NCI-H2029 (cell line): Measurements from ENCODE around the gene SMG9.
"Not testable (repeated sequence)": the region's sequence is repeated elsewhere in the genome, so short reads cannot be mapped to it uniquely, and the experiment has no call there.

ENCODE experiments used
- DNase-seq: peaks from one replicate; lab custom pipeline; 2025; lab: John Stamatoyannopoulos, UW

SMG9 gene

DNA sequence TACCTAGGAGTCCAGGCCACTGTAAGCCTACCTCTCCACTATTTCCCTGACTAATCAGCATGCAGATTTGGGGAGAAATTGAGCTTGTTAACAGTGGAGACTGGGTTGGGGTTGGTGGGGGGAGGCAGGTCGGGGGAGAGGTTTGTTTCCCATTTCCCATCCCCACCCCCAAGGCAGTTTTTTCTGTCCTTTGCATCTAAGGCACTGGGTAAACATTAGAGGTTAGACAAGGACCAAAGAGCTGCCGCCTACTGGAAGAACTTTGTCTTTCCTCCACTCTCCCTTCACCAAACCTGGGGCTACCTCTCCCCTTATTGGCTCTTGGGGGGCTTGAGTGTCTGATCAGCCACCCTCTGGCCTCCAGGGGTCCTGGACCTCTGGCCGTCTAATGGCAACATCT, 25.1 kb upstream of the SMG9 start:
- DNase-seq = no peak

DNA sequence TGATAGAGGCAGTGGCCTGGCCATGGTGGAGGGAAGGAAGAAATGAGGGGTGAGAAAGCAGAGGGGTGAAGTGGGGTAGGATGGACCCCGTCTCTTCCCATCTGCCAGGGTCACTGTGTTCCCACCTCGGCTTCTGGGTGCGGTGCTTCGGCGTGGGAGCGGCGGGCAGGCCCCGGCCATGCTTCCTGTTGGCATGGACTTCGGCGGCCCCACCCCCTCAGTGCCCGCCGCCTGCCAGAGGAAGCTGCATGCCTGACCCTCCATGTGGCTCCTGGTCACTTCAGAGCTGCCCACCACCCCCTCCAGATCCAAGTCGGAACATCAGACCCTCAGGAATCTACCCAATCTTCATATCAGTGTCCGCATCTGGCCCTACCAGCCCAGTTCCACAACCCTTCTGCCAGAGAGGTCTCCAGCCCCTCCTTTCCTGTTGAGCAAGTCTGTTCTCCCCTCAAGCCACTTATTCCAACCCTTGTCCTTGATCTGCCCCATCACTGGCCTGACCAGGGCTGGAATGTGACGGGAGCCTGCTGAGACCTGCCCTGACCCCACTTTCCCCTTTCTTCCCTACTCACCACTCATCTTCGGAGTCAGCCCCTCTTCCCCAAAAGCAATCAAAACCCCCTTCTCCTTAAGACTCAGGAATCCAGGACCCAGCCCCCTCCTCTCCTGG, 24.5 kb upstream of the SMG9 start:
- DNase-seq = no peak

- peak; percentile 95 for DNase-seq
Observed at GRCh38 chr19:43778651-43779050, 23.9 kb upstream of the SMG9 start.

DNA sequence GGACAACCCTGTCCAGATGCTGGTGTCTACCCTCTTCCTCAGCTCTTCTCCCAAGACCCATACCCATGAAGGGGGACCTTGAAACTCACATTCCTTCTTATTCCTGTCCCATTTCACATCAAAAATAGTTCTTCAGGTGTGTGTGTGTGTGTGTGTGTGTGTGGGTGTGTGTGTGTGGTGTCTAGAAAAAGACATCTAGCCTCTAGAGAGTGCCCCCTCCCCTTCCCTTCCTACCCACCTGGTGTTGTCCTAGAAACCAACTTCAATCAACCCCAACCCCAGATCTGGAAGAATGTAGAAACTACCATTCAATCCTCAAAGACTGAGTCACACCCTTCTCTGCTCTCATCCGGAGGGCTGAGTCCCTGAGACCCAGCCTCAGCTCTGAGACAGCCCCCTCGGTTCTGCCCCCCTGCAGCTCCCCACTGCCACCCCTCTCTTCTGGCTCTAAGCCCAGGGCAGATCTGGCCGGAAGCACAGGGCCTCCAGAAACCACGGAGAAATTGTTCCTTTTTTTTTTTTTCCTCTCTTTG, 22.5 kb upstream of the SMG9 start:
- no peak for DNase-seq

DNA sequence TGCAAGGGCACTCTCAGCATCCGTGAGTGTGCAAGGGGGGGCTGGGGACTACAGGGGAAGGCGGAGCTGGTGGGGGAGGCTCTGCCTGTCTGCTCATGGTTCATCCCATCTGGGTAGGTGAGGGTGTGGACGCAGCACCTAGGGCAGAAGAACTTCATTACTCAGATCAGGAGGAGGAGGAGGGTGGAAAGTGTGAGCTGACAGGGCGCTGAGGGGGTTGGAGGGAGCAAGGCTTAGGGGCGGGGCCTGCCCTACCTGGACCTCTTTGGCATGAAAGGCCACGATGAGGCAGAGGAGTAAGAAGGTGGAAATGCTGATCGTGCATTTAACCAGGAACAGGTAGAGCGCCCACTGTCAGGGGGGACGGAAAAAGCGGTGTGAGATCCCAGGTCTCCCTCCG, 21.5 kb upstream of the SMG9 start:
- no peak for DNase-seq

DNA sequence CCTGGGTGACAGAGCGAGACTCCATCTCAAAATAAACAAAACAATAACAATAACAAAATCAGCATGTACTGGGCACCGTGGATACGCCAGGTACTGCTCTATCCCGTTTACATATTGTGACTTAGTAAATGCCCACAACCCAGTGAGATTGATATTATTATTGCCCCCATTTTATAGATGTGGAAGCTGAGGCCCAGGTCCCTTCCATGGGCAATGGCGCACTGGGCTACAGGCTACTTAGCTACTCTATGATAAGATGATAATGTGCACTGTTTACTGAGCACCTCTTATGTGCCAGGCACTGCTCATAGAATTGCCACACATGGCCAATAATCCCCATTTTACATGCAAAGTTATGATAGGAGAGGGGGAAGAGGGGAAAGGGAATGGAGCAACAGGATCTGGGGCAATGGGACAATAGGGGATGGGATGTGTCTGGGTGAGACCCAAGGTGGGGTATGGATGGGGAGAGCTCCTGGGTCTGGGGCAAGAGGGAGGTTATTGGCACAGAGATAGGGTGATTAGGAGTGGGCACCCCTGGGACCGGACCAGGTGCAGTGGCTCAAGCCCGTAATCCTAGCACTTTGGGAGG, 20.6 kb upstream of the SMG9 start:
- no peak for DNase-seq

DNA sequence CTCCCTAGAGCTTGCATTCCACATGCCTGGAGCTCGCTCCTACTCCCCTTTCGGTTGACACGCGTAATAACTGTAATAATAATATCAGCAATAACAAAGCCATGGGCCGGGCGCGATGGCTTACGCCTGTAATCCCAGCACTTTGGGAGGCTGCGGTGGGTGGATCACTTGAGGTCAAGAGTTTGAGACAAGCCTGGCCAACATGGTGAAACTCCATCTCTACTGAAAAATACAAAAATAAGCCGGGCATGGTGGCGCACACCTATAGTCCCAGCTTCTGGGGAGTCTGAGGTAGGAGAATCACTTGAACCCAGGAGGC, 20.1 kb upstream of the SMG9 start:
- not testable (repeated sequence) for DNase-seq

GRCh38 chr19:43774103-43774939, 19.6 kb upstream of the SMG9 start:
- DNase-seq = no peak

- DNase-seq = no peak
Observed at GRCh38 chr19:43773725-43774102, 19.0 kb upstream of the SMG9 start.

- DNase-seq = no peak
Observed at GRCh38 chr19:43769256-43769655, 14.5 kb upstream of the SMG9 start.

DNA sequence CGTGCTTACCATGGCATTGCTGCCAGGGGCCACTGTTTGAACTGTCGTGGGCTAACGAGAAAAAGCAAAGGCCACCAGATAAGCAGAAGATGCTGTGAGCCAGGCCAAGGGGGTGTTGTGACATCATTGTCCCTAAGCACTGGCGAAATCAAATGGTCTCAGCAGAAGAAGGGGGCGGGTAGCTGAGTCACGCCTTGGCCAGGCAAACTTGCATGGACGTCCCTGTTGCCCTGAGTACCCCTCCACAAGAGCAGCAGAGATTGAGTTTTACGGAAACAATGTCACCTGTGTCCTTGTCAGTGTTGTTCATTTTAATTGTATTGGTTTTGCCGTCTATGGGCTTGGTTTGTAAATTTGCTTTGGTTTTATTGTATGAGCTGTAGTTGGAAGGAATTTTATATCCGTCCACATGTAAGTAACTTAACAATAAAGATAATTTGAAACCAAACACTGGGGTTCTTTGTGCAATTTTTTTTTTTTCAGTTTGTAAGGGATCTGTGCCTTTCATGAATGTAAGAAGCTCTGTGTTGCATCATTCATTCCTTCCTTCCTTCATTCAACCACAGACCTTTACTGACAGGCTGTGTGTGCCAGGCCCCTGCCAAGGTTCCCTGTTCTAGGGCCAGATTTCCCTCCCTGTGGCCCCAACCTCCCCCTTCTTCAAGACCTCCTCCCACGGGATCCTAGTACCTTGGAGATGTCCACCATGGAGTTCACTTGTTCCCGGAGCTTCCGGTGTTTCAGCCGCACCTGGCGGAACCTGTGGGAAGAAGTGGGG, 13.7 kb upstream of the SMG9 start:
- DNase-seq = no peak

DNA sequence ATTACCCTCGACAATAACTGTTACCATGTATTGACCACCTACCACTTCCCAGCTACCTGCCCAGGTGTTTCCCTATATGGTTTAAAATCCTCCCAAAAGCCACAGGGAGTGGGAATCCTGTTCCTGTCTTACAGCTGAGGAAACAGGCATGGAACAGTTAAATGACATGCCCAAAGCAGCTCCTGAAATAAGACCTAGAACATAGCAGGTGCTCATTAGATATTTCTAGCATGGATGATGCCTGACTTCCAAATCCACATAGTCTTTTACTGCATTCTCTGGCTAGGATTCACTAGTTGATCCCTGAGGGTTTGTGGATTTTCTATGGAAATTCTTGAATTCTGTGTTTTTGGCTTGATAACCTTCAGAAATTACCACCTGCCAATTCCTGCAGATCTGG, 13.1 kb upstream of the SMG9 start:
- no peak for DNase-seq

DNA sequence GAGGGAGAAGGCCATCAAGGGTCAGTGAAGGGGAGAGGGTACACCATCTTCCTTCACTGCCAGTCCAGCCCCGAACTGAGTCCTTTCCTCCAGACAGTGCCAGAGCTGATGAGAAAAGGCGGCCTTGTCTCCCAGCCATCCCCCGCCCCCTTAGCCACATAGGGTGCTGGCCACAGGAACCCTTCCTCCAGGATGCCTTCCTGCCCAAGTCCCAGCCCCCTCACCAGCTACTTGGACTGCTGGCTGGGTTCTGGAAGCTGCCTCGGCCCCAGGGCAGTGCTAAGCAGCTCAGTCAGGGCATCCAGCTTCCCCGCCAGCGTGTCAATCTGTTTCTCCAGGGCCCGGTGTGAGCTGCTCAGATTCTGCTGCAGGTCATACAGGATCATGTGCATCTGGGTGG, 12.6 kb upstream of the SMG9 start:
- no peak for DNase-seq

- no peak for DNase-seq
Observed at GRCh38 chr19:43766755-43767043, 11.9 kb upstream of the SMG9 start.

GRCh38 chr19:43765109-43765876, 10.5 kb upstream of the SMG9 start:
- no peak for DNase-seq

- not testable (repeated sequence) for DNase-seq
Observed at GRCh38 chr19:43764684-43765083, 9.9 kb upstream of the SMG9 start.

DNA sequence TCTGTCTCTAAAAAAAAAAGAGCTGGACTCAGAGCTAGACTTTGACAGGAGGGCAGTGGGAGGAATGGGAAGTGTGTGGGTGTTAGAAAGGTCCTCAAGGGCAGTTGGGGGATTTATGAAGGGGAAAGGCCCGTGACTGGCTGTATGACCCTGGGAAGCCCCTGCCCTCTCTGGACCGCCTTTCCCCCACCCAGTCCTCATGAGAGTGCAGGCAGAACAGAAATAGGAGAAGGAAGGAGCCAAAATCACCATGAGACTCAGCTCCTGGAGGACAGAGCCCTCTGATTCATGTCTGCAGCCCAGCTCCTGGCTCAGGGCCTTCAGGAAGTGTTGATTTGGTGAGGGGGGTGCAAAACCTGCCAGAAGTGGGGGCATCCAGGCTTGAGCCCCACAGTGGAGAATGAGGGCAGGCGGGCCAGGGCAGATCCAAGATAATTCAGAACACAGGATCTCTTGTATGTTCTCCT, 8.7 kb upstream of the SMG9 start:
- DNase-seq = no peak

DNA sequence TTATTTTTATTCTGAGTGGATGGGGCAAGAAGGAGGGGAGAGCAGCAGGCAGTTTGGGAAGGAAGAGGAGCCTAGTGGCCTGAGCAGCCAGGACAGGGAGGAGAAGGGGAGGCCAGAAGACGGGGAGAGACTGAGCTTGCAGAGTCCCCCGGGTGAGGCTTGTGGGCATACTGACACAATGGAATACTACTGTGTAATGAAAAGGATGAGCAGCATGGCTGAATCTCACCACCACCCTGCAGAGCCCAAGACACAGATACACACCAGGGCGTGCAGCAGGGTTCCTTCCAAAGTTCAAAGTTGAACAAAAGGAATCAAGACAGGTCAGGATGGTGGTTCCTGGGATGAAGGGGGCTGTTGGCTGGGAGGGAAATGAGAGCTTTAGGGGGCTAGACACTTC, 8.1 kb upstream of the SMG9 start:
- no peak for DNase-seq

- no peak for DNase-seq
Observed at GRCh38 chr19:43760941-43761340, 6.2 kb upstream of the SMG9 start.

GRCh38 chr19:43759515-43759914, 4.8 kb upstream of the SMG9 start:
- DNase-seq = no peak

GRCh38 chr19:43755256-43755801, 567 bp upstream of the SMG9 start:
- DNase-seq = peak; percentile 80

- no peak for DNase-seq
Observed at GRCh38 chr19:43754253-43754502, 584 bp downstream of the SMG9 start.
